ENCODE results near the gene SUGP2. TPM values are rescaled to one million over a fixed set of nuclear protein-coding genes. Genes with fewer than 3 reads are reported as not detected.

Gene SUGP2
- total RNA-seq, 6 donors from 2014 or later: 33.6 to 179 (median 64.9) TPM

- DNase-seq (peak in 1 of 2 donors; percentile 68), ATAC-seq (ENCODE audit: low FRiP score in 2 of 2) (no peak)
- H3K4me1 ChIP-seq: peaks cover 6 to 14% (median 11%) of the 10 kb centered on the region in 4 donors
- H3K36me3 ChIP-seq: peaks cover 11 to 48% (median 37%) of the 10 kb centered on the region in 4 donors
- no peaks in the 10 kb centered on the region for H3K27me3 ChIP-seq
- TF ChIP-seq EP300 (IDR thresholded peaks at IDR 0.05): no peak
- no peak for TF ChIP-seq POLR2A (IDR thresholded peaks at IDR 0.05)
- TF ChIP-seq CTCF (IDR thresholded peaks at IDR 0.05): no peak
- H3K27ac ChIP-seq: no peak overlapping the region
- no peaks in the 10 kb centered on the region for H3K9me3 ChIP-seq
- WGBS, 2 donors: 82 to 89% methylated on average over 15 of the region's 16 CpGs
- H3K4me3 ChIP-seq: no peak overlapping the region
These were observed 42.3 kb downstream of the SUGP2 start for GRCh38 chr19:18991006-18991405.

- DNase-seq: no peak
- Histone ChIP-seq H3K27ac (no peak overlapping the region), H3K4me1 (peaks cover 11 to 19% (median 16%) of the 10 kb centered on the region in 4 donors), H3K4me3 (no peak overlapping the region), H3K9me3 (no peaks in the 10 kb centered on the region), H3K36me3 (peaks cover 11 to 43% (median 37%) of the 10 kb centered on the region in 4 donors), H3K27me3 (no peaks in the 10 kb centered on the region)
- 83% methylated on average over 3 of the region's 5 CpGs; no CpG with 5 or more reads in 1 of the 2 donors for WGBS, 2 donors
- ATAC-seq (ENCODE audit: low FRiP score in 2 of 2): no peak
- TF ChIP-seq EP300 (IDR thresholded peaks at IDR 0.05) (no peak), POLR2A (IDR thresholded peaks at IDR 0.05) (no peak), POLR2AphosphoS5 (IDR thresholded peaks at IDR 0.05) (no peak), CTCF (IDR thresholded peaks at IDR 0.05) (no peak)
These were observed 43.1 kb downstream of the SUGP2 start for GRCh38 chr19:18990128-18990708.

GRCh38 chr19:18989316-18989715, 44.0 kb downstream of the SUGP2 start:
- Histone ChIP-seq H3K4me1 (peaks cover 15 to 26% (median 23%) of the 10 kb centered on the region in 4 donors), H3K36me3 (peaks cover 4 to 37% (median 32%) of the 10 kb centered on the region in 4 donors), H3K27me3 (no peaks in the 10 kb centered on the region), H3K4me3 (no peak overlapping the region), H3K27ac (no peak overlapping the region), H3K9me3 (no peaks in the 10 kb centered on the region)
- ATAC-seq (ENCODE audit: low FRiP score in 2 of 2) (no peak), DNase-seq (no peak)
- TF ChIP-seq POLR2AphosphoS5 (IDR thresholded peaks at IDR 0.05) (no peak), POLR2A (IDR thresholded peaks at IDR 0.05) (no peak), CTCF (IDR thresholded peaks at IDR 0.05) (no peak)
- WGBS, 2 donors: 79 to 84% methylated on average over 7 to 10 of the region's 10 CpGs

- DNase-seq: no peak
- H3K27me3 ChIP-seq: no peaks in the 10 kb centered on the region
- H3K4me1 ChIP-seq: peaks cover 15 to 26% (median 23%) of the 10 kb centered on the region in 4 donors
- H3K36me3 ChIP-seq: peaks cover 0 to 18% (median 13%) of the 10 kb centered on the region in 4 donors
- no peaks in the 10 kb centered on the region for H3K9me3 ChIP-seq
- 66 to 69% methylated on average over 4 of the region's 4 CpGs for WGBS, 2 donors
- H3K27ac ChIP-seq: no peak overlapping the region
- H3K4me3 ChIP-seq: no peak overlapping the region
- no peak for ATAC-seq (ENCODE audit: low FRiP score in 2 of 2)
- no peak for TF ChIP-seq POLR2AphosphoS5 (IDR thresholded peaks at IDR 0.05)
- no peak for TF ChIP-seq POLR2A (IDR thresholded peaks at IDR 0.05)
- no peak for TF ChIP-seq EP300 (IDR thresholded peaks at IDR 0.05)
- TF ChIP-seq CTCF (IDR thresholded peaks at IDR 0.05): no peak
These were observed 45.9 kb downstream of the SUGP2 start for GRCh38 chr19:18987456-18987855.

GRCh38 chr19:18985257-18985656, 48.1 kb downstream of the SUGP2 start:
- ATAC-seq (ENCODE audit: low FRiP score in 2 of 2) (peak in 1 of 2 donors; percentile 47), DNase-seq (peak in 1 of 2 donors; percentile 45)
- no peaks in the 10 kb centered on the region for H3K27me3 ChIP-seq
- TF ChIP-seq CTCF (IDR thresholded peaks at IDR 0.05) (no peak), POLR2A (IDR thresholded peaks at IDR 0.05) (no peak)
- peaks cover 15 to 26% (median 25%) of the 10 kb centered on the region in 4 donors for H3K4me1 ChIP-seq
- no peaks in the 10 kb centered on the region for H3K36me3 ChIP-seq
- H3K4me3 ChIP-seq: no peak overlapping the region
- WGBS, 2 donors: 20 to 26% methylated on average over 7 of the region's 7 CpGs
- no peaks in the 10 kb centered on the region for H3K9me3 ChIP-seq
- peak overlapping the region in 3 of 4 donors; percentile 22 to 57 (median 24) for H3K27ac ChIP-seq

Data from upper lobe of left lung (tissue), 6 donors.